ENCODE data around the gene MRPL20. TPM values are rescaled to one million over a fixed set of nuclear protein-coding genes. Genes with fewer than 3 reads are reported as not detected.

MRPL20 gene
- total RNA-seq = 10 to 100 TPM; 47.8 to 47.9 TPM
- polyA plus RNA-seq = 100 to 1,000 TPM; 100 to 170 TPM

DNA sequence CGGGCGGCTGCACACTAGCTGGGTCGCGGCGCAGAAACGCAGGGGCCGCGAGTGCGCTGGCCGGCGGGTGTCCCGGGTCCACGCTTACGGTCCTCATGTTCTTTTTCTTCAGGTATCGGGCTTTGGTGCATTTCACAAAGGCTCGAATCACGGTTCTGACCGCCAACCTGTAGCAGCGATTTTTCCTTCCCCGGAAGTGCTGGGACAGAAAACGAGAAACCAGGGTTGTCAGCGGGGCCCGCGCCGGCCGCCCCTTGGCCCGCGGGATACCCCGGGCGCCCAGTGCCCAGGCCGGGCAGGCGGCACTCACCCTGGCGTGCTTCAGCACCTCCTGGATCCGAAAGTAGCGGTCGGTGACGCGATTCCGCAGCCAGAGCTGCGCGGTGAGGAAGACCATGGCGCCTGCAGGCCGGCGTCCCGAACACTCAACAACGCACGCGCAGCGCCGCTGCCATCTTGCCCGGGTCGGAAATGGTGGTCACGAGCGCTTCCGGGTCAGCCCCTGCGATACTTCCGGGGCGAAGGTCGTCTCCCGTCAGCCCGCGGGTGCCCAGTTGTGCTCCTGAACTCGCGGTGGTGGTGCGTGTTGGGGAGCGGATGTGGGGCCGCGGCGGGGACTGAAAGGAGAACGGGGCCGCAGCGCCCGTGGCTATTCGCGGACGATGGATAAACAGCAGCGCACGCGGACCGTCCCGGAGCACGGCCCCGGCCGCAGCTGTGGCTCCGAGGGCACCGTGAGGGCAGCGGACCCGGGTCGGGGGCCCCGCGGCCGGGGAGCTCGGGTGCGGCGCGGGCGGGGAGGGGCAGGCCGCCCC, at the start of gene MRPL20:
Gene MRPL20 (minus strand): TSS at position 473 of the 815 bp plus-strand sequence. CDS start 76 bp downstream, at position 397.
- Histone ChIP-seq H3K36me3 (ENCODE audit: control insufficient read depth in 4 of 4, insufficient read depth in 3 of 4, low read depth in 1 of 4, low read length in 3 of 4) (peaks cover 0 to 15% (median 9%) of the 10 kb centered on the region in 4 donors), H3K27ac (ENCODE audit: low read depth in 1 of 2, low read length in 2 of 2) (peak within 1 kb of the TSS; percentile 70 to 90), H3K4me1 (ENCODE audit: control insufficient read depth in 4 of 4, insufficient read depth in 4 of 4, low read length in 3 of 4) (peaks cover 5 to 47% (median 35%) of the 10 kb centered on the region in 4 donors), H3K4me3 (ENCODE audit: low read depth in 1 of 3, low read length in 3 of 3) (peak within 1 kb of the TSS; percentile 96 to 98 (median 98)), H3K27me3 (ENCODE audit: control insufficient read depth in 4 of 4, insufficient read depth in 4 of 4, low read length in 3 of 4) (no peaks in the 10 kb centered on the region), H3K9me3 (ENCODE audit: control insufficient read depth in 4 of 4, low read length in 3 of 4) (no peaks in the 10 kb centered on the region), H3K9ac (ENCODE audit: low read depth in 1 of 2, low read length in 2 of 2) (peak within 1 kb of the TSS; percentile 47 to 99)
- TF ChIP-seq RAD21 (IDR thresholded peaks at IDR 0.05) (peak; percentile 40 to 65), EGR1 (IDR thresholded peaks at IDR 0.05; ENCODE audit: low read depth in 2 of 2) (no peak), HNF4G (IDR thresholded peaks at IDR 0.05) (peak; percentile 79), FOXA2 (IDR thresholded peaks at IDR 0.05) (no peak), FOXA1 (IDR thresholded peaks at IDR 0.05) (no peak), RXRA (IDR thresholded peaks at IDR 0.05) (peak; percentile 45 to 71), SP1 (IDR thresholded peaks at IDR 0.05) (peak; percentile 47), HNF4A (conservative IDR thresholded peaks at IDR 0.05) (peak; percentile 86 to 92), JUND (IDR thresholded peaks at IDR 0.05) (no peak), GABPA (IDR thresholded peaks at IDR 0.05 in 1 of 2, conservative IDR thresholded peaks at IDR 0.05 in 1 of 2) (peak; percentile 91 to 99), NR2F2 (IDR thresholded peaks at IDR 0.05) (peak; percentile 95), TAF1 (conservative IDR thresholded peaks at IDR 0.05) (no peak), YY1 (IDR thresholded peaks at IDR 0.05) (peak; percentile 99)
- TF ChIP-seq, protein P1, sequence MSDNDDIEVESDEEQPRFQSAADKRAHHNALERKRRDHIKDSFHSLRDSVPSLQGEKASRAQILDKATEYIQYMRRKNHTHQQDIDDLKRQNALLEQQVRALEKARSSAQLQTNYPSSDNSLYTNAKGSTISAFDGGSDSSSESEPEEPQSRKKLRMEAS (IDR thresholded peaks at IDR 0.05) = peak; percentile 84
- TF ChIP-seq, protein P2, sequence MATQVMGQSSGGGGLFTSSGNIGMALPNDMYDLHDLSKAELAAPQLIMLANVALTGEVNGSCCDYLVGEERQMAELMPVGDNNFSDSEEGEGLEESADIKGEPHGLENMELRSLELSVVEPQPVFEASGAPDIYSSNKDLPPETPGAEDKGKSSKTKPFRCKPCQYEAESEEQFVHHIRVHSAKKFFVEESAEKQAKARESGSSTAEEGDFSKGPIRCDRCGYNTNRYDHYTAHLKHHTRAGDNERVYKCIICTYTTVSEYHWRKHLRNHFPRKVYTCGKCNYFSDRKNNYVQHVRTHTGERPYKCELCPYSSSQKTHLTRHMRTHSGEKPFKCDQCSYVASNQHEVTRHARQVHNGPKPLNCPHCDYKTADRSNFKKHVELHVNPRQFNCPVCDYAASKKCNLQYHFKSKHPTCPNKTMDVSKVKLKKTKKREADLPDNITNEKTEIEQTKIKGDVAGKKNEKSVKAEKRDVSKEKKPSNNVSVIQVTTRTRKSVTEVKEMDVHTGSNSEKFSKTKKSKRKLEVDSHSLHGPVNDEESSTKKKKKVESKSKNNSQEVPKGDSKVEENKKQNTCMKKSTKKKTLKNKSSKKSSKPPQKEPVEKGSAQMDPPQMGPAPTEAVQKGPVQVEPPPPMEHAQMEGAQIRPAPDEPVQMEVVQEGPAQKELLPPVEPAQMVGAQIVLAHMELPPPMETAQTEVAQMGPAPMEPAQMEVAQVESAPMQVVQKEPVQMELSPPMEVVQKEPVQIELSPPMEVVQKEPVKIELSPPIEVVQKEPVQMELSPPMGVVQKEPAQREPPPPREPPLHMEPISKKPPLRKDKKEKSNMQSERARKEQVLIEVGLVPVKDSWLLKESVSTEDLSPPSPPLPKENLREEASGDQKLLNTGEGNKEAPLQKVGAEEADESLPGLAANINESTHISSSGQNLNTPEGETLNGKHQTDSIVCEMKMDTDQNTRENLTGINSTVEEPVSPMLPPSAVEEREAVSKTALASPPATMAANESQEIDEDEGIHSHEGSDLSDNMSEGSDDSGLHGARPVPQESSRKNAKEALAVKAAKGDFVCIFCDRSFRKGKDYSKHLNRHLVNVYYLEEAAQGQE (IDR thresholded peaks at IDR 0.05) = peak; percentile 39
- TF ChIP-seq, protein P3, sequence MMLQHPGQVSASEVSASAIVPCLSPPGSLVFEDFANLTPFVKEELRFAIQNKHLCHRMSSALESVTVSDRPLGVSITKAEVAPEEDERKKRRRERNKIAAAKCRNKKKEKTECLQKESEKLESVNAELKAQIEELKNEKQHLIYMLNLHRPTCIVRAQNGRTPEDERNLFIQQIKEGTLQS (IDR thresholded peaks at IDR 0.05) = no peak
- TF ChIP-seq, protein P4, sequence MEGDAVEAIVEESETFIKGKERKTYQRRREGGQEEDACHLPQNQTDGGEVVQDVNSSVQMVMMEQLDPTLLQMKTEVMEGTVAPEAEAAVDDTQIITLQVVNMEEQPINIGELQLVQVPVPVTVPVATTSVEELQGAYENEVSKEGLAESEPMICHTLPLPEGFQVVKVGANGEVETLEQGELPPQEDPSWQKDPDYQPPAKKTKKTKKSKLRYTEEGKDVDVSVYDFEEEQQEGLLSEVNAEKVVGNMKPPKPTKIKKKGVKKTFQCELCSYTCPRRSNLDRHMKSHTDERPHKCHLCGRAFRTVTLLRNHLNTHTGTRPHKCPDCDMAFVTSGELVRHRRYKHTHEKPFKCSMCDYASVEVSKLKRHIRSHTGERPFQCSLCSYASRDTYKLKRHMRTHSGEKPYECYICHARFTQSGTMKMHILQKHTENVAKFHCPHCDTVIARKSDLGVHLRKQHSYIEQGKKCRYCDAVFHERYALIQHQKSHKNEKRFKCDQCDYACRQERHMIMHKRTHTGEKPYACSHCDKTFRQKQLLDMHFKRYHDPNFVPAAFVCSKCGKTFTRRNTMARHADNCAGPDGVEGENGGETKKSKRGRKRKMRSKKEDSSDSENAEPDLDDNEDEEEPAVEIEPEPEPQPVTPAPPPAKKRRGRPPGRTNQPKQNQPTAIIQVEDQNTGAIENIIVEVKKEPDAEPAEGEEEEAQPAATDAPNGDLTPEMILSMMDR (IDR thresholded peaks at IDR 0.05; ENCODE audit: low read depth, low read length, missing input control) = no peak
- TF ChIP-seq, protein P5, sequence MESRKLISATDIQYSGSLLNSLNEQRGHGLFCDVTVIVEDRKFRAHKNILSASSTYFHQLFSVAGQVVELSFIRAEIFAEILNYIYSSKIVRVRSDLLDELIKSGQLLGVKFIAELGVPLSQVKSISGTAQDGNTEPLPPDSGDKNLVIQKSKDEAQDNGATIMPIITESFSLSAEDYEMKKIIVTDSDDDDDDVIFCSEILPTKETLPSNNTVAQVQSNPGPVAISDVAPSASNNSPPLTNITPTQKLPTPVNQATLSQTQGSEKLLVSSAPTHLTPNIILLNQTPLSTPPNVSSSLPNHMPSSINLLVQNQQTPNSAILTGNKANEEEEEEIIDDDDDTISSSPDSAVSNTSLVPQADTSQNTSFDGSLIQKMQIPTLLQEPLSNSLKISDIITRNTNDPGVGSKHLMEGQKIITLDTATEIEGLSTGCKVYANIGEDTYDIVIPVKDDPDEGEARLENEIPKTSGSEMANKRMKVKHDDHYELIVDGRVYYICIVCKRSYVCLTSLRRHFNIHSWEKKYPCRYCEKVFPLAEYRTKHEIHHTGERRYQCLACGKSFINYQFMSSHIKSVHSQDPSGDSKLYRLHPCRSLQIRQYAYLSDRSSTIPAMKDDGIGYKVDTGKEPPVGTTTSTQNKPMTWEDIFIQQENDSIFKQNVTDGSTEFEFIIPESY (IDR thresholded peaks at IDR 0.05) = peak; percentile 26
- WGBS = under 1% methylated on average over 98 of the region's 98 CpGs
- DNase-seq (ENCODE audit: low spot score) = peak; percentile 93

All from liver (tissue), 9 donors.